AG10803 (cell line): Measurements from ENCODE around the gene GPC5.

ENCODE experiments used
- DNase-seq: peaks from one replicate; pipeline ENCODE4 v3.0.0; 2010; ENCODE audit warnings: low read depth
- H3K4me3 ChIP-seq: 2 replicates; pipeline ENCODE4 v1.5.1; 2011; ENCODE audit warnings: mild to moderate bottlenecking, low read length, control low read depth
- CTCF ChIP-seq: conservative IDR thresholded peaks from 2 replicates; pipeline ENCODE4 v1.5.1; 2011; ENCODE audit warnings: mild to moderate bottlenecking, low read length, control low read depth, inconsistent platforms

The GPC5 gene

DNA sequence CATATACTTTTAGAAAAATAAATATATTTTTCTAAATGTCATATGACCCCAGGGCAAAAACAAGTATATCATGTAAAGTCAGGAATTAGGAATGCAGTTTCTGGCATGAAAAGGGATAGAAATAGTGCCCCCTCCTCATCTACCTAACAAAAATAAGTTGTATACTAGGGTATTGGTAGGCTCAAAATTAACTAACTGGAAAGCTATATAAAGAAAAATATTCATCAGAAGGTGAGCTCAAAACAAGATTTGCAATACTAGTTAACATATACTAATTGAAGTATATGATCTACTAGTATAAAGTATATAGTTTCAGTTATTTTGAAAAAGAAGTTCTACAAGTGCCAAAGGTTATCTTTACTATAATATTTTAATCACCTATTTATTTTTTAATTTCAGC is 200.2 kb downstream of the GPC5 start:
- TF ChIP-seq CTCF, result no peak
- H3K4me3 ChIP-seq, result no peak overlapping the region
- DNase-seq, result no peak

GRCh38 chr13:91601273-91601672 is 202.9 kb downstream of the GPC5 start:
- no peak overlapping the region for H3K4me3 ChIP-seq
- DNase-seq, result no peak
- no peak for TF ChIP-seq CTCF

DNA sequence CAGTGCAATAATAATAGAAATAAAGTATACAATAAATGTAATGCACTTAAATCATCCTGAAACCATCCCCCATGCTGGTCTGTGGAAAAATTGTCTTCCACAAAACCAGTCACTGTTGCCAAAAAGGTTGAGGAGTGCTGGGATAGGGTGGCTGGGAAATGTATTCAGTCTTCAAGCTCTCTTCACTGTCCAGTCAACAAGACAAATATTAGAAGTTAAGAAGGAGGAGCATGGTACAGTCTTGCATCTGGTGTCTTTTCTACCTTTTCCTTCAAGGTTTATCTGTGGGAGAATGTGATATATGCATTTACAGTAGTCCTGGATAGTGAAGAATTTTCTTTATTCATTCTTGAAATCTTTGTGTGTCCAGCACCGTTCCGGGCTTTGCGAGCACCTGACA is 203.4 kb downstream of the GPC5 start:
- no peak for TF ChIP-seq CTCF
- DNase-seq, result no peak
- no peak overlapping the region for H3K4me3 ChIP-seq

- DNase-seq, result no peak
- H3K4me3 ChIP-seq, result no peak overlapping the region
- no peak for TF ChIP-seq CTCF
Measured at GRCh38 chr13:91609353-91609752, 210.9 kb downstream of the GPC5 start.

- DNase-seq, result no peak
- H3K4me3 ChIP-seq, result no peak overlapping the region
- no peak for TF ChIP-seq CTCF
Measured at GRCh38 chr13:91618315-91618714, 219.9 kb downstream of the GPC5 start.

GRCh38 chr13:91620670-91621141 is 222.3 kb downstream of the GPC5 start:
- no peak for TF ChIP-seq CTCF
- H3K4me3 ChIP-seq, result no peak overlapping the region

DNA sequence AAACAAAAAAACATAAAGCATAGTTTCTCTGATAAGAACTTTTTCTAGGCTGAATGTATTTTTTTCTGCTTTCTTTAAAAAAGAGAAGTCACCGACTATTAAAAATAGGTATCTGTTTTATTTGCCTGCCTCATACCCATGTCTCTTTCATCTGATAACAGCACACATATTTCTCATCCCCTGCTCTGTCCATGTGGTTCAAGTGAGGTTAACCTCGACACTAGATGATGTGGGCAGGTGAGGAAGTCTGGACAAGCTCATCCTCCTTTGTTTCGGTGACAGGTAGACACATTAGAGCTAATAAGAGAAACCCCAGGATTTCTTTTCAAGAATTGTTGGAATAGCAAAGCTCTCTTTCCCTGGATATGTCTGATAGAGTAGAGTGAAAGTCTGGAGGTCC is 222.7 kb downstream of the GPC5 start:
- no peak overlapping the region for H3K4me3 ChIP-seq
- DNase-seq, result no peak
- TF ChIP-seq CTCF, result no peak

More at GRCh38 chr13:91620670-91621141, 222.3 kb downstream of the GPC5 start:
- no peak for DNase-seq
